Measurements from ENCODE around the gene LPGAT1. TPM values are rescaled to one million over a fixed set of nuclear protein-coding genes. Genes with fewer than 3 reads are reported as not detected.

The LPGAT1 gene
- total and polyA plus RNA-seq, 2 of the 13 experiments (the other 11 are each of a cell fraction or from before 2014, with no cell fraction given): 12.1 to 48.3 TPM

DNA sequence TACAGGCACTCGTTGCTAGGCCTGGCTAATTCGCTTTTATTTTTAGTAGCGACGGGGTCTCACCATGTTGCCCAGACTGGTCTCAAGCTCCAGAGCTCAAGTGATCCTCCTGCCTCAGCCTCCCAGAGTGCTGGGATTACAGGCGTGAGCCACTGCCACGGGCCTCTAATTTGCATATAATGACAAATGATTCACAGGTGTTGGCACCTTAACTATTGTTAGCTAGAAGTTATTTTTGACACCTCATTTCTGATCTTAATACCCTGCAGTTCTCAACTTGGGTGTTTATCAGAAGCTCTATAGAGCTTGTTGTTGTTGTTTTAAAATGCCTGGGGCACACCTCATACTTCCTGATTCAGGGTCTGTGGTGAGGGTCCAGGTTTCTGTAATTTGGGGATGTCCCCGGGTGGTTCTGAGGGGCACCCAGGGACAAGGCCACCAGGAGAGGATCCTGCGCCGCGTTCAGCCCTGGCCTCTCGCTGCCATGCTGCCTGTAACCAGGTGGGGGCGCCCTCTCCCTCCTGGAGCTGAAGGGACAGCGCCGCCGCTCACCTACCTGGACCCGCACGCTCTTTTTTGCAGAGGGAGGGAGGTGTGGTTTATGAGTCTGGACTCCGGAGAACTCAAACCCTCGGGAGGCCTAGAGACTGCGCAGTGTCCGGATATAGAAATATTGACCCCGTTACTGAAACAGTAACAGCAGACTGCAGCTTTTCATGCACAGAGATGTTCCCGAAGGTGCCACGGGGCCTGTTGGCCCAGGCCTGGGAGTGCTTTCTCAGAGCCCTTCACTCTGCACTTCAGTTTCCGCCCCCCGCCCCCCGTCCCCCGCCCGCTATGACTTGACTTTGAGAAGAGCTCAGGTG, 132.2 kb downstream of the LPGAT1 start (continued):
- TF ChIP-seq SNAPC2 (CRISPR knock-in tag; IDR thresholded peaks at IDR 0.05): no peak
- TF ChIP-seq ZNF496 (CRISPR knock-in tag; IDR thresholded peaks at IDR 0.05; ENCODE audit: insufficient replicate concordance): no peak
- TF ChIP-seq, protein P1, sequence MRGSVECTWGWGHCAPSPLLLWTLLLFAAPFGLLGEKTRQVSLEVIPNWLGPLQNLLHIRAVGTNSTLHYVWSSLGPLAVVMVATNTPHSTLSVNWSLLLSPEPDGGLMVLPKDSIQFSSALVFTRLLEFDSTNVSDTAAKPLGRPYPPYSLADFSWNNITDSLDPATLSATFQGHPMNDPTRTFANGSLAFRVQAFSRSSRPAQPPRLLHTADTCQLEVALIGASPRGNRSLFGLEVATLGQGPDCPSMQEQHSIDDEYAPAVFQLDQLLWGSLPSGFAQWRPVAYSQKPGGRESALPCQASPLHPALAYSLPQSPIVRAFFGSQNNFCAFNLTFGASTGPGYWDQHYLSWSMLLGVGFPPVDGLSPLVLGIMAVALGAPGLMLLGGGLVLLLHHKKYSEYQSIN (CRISPR knock-in tag; IDR thresholded peaks at IDR 0.05; ENCODE audit: borderline replicate concordance): no peak
- TF ChIP-seq NCOA1 (CRISPR knock-in tag; IDR thresholded peaks at IDR 0.05): no peak
- TF ChIP-seq KAT2B (IDR thresholded peaks at IDR 0.05; ENCODE audit: borderline replicate concordance, low read depth, low read length): no peak
- no peak for TF ChIP-seq TBP (CRISPR knock-in tag; IDR thresholded peaks at IDR 0.05)
- TF ChIP-seq ZNF234 (CRISPR knock-in tag; conservative IDR thresholded peaks at IDR 0.05): no peak
- TF ChIP-seq, protein P2, sequence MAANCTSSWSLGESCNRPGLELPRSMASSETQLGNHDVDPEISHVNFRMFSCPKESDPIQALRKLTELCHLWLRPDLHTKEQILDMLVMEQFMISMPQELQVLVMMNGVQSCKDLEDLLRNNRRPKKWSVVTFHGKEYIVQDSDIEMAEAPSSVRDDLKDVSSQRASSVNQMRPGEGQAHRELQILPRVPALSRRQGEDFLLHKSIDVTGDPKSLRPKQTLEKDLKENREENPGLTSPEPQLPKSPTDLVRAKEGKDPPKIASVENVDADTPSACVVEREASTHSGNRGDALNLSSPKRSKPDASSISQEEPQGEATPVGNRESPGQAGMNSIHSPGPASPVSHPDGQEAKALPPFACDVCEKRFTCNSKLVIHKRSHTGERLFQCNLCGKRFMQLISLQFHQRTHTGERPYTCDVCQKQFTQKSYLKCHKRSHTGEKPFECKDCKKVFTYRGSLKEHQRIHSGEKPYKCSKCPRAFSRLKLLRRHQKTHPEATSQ (CRISPR knock-in tag; IDR thresholded peaks at IDR 0.05; ENCODE audit: borderline replicate concordance): peak; percentile 69; the same call in 1 of the 2 replicates
- TF ChIP-seq TAF1 (CRISPR knock-in tag; IDR thresholded peaks at IDR 0.05): 0 out of 2 replicates have a peak, but pooled peaks have one; percentile 17
- TF ChIP-seq KAT7 (CRISPR knock-in tag; IDR thresholded peaks at IDR 0.05; ENCODE audit: borderline replicate concordance): 0 out of 2 replicates have a peak, but pooled peaks have one; percentile 58
- no peak for TF ChIP-seq MZF1 (CRISPR knock-in tag; IDR thresholded peaks at IDR 0.05; ENCODE audit: borderline replicate concordance)
- TF ChIP-seq HDAC2 (CRISPR knock-in tag; IDR thresholded peaks at IDR 0.05): peak; percentile 69; the same call in 1 of the 2 replicates
- peak; percentile 65 for TF ChIP-seq TARDBP (CRISPR knock-in tag; IDR thresholded peaks at IDR 0.05)
- no peak for TF ChIP-seq GABPA (IDR thresholded peaks at IDR 0.05; ENCODE audit: low read depth, low read length)
- no peak for TF ChIP-seq GABPA (CRISPR knock-in tag; IDR thresholded peaks at IDR 0.05; ENCODE audit: low read depth)
- no peak for TF ChIP-seq SETDB1 (CRISPR knock-in tag; IDR thresholded peaks at IDR 0.05; ENCODE audit: borderline replicate concordance)
- TF ChIP-seq, protein P3, sequence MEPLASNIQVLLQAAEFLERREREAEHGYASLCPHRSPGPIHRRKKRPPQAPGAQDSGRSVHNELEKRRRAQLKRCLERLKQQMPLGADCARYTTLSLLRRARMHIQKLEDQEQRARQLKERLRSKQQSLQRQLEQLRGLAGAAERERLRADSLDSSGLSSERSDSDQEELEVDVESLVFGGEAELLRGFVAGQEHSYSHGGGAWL (CRISPR knock-in tag; IDR thresholded peaks at IDR 0.05): 0 out of 2 replicates have a peak, but pooled peaks have one; percentile 51
- no peak for TF ChIP-seq ZNF557 (CRISPR knock-in tag; IDR thresholded peaks at IDR 0.05)
- no peak for TF ChIP-seq NR2F2 (IDR thresholded peaks at IDR 0.05; ENCODE audit: borderline replicate concordance, low read depth)
- TF ChIP-seq, protein P4, sequence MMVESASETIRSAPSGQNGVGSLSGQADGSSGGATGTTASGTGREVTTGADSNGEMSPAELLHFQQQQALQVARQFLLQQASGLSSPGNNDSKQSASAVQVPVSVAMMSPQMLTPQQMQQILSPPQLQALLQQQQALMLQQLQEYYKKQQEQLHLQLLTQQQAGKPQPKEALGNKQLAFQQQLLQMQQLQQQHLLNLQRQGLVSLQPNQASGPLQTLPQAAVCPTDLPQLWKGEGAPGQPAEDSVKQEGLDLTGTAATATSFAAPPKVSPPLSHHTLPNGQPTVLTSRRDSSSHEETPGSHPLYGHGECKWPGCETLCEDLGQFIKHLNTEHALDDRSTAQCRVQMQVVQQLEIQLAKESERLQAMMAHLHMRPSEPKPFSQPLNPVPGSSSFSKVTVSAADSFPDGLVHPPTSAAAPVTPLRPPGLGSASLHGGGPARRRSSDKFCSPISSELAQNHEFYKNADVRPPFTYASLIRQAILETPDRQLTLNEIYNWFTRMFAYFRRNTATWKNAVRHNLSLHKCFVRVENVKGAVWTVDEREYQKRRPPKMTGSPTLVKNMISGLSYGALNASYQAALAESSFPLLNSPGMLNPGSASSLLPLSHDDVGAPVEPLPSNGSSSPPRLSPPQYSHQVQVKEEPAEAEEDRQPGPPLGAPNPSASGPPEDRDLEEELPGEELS (CRISPR knock-in tag; IDR thresholded peaks at IDR 0.05): no peak
- TF ChIP-seq ZNF124 (CRISPR knock-in tag; IDR thresholded peaks at IDR 0.05): peak; percentile 59; the same call in 1 of the 2 replicates
- no peak for TF ChIP-seq ZNF841 (CRISPR knock-in tag; IDR thresholded peaks at IDR 0.05; ENCODE audit: borderline replicate concordance)
- TF ChIP-seq, protein P5, sequence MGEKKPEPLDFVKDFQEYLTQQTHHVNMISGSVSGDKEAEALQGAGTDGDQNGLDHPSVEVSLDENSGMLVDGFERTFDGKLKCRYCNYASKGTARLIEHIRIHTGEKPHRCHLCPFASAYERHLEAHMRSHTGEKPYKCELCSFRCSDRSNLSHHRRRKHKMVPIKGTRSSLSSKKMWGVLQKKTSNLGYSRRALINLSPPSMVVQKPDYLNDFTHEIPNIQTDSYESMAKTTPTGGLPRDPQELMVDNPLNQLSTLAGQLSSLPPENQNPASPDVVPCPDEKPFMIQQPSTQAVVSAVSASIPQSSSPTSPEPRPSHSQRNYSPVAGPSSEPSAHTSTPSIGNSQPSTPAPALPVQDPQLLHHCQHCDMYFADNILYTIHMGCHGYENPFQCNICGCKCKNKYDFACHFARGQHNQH (CRISPR knock-in tag; IDR thresholded peaks at IDR 0.05): peak; percentile 64; the same call in 1 of the 2 replicates
- TF ChIP-seq BCL6 (CRISPR knock-in tag; IDR thresholded peaks at IDR 0.05): peak; percentile 48; the same call in 1 of the 2 replicates
- TF ChIP-seq TEAD3 (CRISPR knock-in tag; optimal IDR thresholded peaks at IDR 0.05; ENCODE audit: borderline replicate concordance): peak; percentile 60

Measured in HepG2 (cell line).